ENCODE results near the gene KIAA0232. TPM values are rescaled to one million over a fixed set of nuclear protein-coding genes. Genes with fewer than 3 reads are reported as not detected.

KIAA0232 gene
- total and polyA plus RNA-seq, 2 experiments from 2014 or later = 27.4 to 28.7 TPM

- Histone ChIP-seq H3K36me3 (no peaks in the 10 kb centered on the region), H3K27me3 (no peaks in the 10 kb centered on the region), H3K27ac (no peak overlapping the region), H3K4me3 (no peak overlapping the region), H3K4me1 (ENCODE audit: low read depth) (no peaks in the 10 kb centered on the region), H3K9me3 (ENCODE audit: low read depth) (no peaks in the 10 kb centered on the region)
- TF ChIP-seq, protein P1, sequence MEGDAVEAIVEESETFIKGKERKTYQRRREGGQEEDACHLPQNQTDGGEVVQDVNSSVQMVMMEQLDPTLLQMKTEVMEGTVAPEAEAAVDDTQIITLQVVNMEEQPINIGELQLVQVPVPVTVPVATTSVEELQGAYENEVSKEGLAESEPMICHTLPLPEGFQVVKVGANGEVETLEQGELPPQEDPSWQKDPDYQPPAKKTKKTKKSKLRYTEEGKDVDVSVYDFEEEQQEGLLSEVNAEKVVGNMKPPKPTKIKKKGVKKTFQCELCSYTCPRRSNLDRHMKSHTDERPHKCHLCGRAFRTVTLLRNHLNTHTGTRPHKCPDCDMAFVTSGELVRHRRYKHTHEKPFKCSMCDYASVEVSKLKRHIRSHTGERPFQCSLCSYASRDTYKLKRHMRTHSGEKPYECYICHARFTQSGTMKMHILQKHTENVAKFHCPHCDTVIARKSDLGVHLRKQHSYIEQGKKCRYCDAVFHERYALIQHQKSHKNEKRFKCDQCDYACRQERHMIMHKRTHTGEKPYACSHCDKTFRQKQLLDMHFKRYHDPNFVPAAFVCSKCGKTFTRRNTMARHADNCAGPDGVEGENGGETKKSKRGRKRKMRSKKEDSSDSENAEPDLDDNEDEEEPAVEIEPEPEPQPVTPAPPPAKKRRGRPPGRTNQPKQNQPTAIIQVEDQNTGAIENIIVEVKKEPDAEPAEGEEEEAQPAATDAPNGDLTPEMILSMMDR (IDR thresholded peaks at IDR 0.05; ENCODE audit: low read depth, low read length) = no peak
- DNase-seq (ENCODE audit: low read depth in 1 of 2, low spot score in 1 of 2) = no peak
These were observed 15.2 kb upstream of the KIAA0232 start for GRCh38 chr4:6767386-6767747.

- no peak overlapping the region for H3K4me3 ChIP-seq
- DNase-seq (ENCODE audit: low read depth in 1 of 2, low spot score in 1 of 2) = no peak
- H3K9me3 ChIP-seq (ENCODE audit: low read depth) = no peaks in the 10 kb centered on the region
- no peaks in the 10 kb centered on the region for H3K36me3 ChIP-seq
- no peaks in the 10 kb centered on the region for H3K4me1 ChIP-seq (ENCODE audit: low read depth)
- TF ChIP-seq, protein P1 (IDR thresholded peaks at IDR 0.05; ENCODE audit: low read depth, low read length) = no peak
- H3K27ac ChIP-seq = no peak overlapping the region
- no peaks in the 10 kb centered on the region for H3K27me3 ChIP-seq
These were observed 14.6 kb upstream of the KIAA0232 start for GRCh38 chr4:6767748-6768538.

DNA sequence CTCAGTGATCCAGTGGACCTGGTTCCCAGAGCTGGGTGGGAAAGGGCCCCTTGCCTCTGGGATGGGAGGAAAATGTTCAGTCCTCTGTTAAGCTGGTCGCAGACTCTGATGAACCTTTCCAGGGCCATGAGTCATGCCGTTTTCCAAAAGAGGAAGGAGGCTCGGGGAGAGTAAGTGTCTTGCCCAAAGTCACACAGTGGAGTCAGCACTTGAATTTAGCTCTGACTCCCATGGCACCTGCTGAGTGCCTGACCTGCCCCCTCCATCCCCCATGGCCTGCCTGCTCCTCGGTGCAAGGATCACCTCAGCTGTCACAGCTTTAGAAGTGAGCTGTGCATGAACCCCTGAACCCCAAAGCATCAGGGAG, 14.0 kb upstream of the KIAA0232 start:
- H3K27me3 ChIP-seq = no peaks in the 10 kb centered on the region
- TF ChIP-seq, protein P1 (IDR thresholded peaks at IDR 0.05; ENCODE audit: low read depth, low read length) = no peak
- peak in 1 of 2 donors; percentile 33 for DNase-seq (ENCODE audit: low read depth in 1 of 2, low spot score in 1 of 2)

GRCh38 chr4:6769233-6769988, 13.1 kb upstream of the KIAA0232 start:
- H3K27me3 ChIP-seq = no peaks in the 10 kb centered on the region
- H3K36me3 ChIP-seq = no peaks in the 10 kb centered on the region
- H3K4me3 ChIP-seq = no peak overlapping the region
- TF ChIP-seq, protein P1 (IDR thresholded peaks at IDR 0.05; ENCODE audit: low read depth, low read length) = no peak
- no peaks in the 10 kb centered on the region for H3K4me1 ChIP-seq (ENCODE audit: low read depth)
- H3K9me3 ChIP-seq (ENCODE audit: low read depth) = no peaks in the 10 kb centered on the region
- no peak overlapping the region for H3K27ac ChIP-seq
- no peak for DNase-seq (ENCODE audit: low read depth in 1 of 2, low spot score in 1 of 2)

More for the DNA sequence above, 14.0 kb upstream of the KIAA0232 start:
- Histone ChIP-seq H3K27ac (no peak overlapping the region), H3K4me3 (no peak overlapping the region), H3K4me1 (ENCODE audit: low read depth) (no peaks in the 10 kb centered on the region), H3K36me3 (no peaks in the 10 kb centered on the region), H3K9me3 (ENCODE audit: low read depth) (no peaks in the 10 kb centered on the region)

GRCh38 chr4:6769989-6770420, 12.5 kb upstream of the KIAA0232 start:
- TF ChIP-seq, protein P1 (IDR thresholded peaks at IDR 0.05; ENCODE audit: low read depth, low read length) = no peak
- Histone ChIP-seq H3K9me3 (ENCODE audit: low read depth) (no peaks in the 10 kb centered on the region), H3K4me1 (ENCODE audit: low read depth) (no peaks in the 10 kb centered on the region), H3K36me3 (no peaks in the 10 kb centered on the region), H3K4me3 (no peak overlapping the region), H3K27me3 (peaks cover under 1% of the 10 kb centered on the region), H3K27ac (no peak overlapping the region)
- DNase-seq (ENCODE audit: low read depth in 1 of 2, low spot score in 1 of 2) = no peak

Measured in cardiac muscle cell (in vitro differentiated cells and primary cell).